ENCODE measurements around the gene SLC15A1.

SLC15A1 gene

GRCh38 chr13:98752467-98753290, at the start of gene SLC15A1:
TSS of gene SLC15A1 (minus strand) at chr13:98752672. CDS start at chr13:98752598, 74 bp downstream.
- DNase-seq (ENCODE audit: low read depth, low spot score) = no peak

GRCh38 chr13:98801626-98802418, 49.4 kb upstream of the SLC15A1 start:
- no peak for DNase-seq (ENCODE audit: low read depth, low spot score)

GRCh38 chr13:98800078-98800477, 47.6 kb upstream of the SLC15A1 start:
- DNase-seq (ENCODE audit: low read depth, low spot score) = no peak

GRCh38 chr13:98798849-98799645, 46.6 kb upstream of the SLC15A1 start:
- no peak for DNase-seq (ENCODE audit: low read depth, low spot score)

- no peak for DNase-seq (ENCODE audit: low read depth, low spot score)
These were observed 45.0 kb upstream of the SLC15A1 start for GRCh38 chr13:98797456-98797855.

GRCh38 chr13:98796798-98797197, 44.3 kb upstream of the SLC15A1 start:
- DNase-seq (ENCODE audit: low read depth, low spot score) = no peak

- DNase-seq (ENCODE audit: low read depth, low spot score) = no peak
These were observed 43.7 kb upstream of the SLC15A1 start for GRCh38 chr13:98796191-98796590.

GRCh38 chr13:98795220-98795619, 42.7 kb upstream of the SLC15A1 start:
- DNase-seq (ENCODE audit: low read depth, low spot score) = no peak

- no peak for DNase-seq (ENCODE audit: low read depth, low spot score)
These were observed 42.0 kb upstream of the SLC15A1 start for GRCh38 chr13:98794498-98794897.

- DNase-seq (ENCODE audit: low read depth, low spot score) = no peak
These were observed 40.5 kb upstream of the SLC15A1 start for GRCh38 chr13:98792785-98793495.

GRCh38 chr13:98792321-98792720, 39.8 kb upstream of the SLC15A1 start:
- DNase-seq (ENCODE audit: low read depth, low spot score) = no peak

GRCh38 chr13:98791611-98792010, 39.1 kb upstream of the SLC15A1 start:
- DNase-seq (ENCODE audit: low read depth, low spot score) = no peak

- DNase-seq (ENCODE audit: low read depth, low spot score) = no peak
These were observed 35.5 kb upstream of the SLC15A1 start for GRCh38 chr13:98787996-98788395.

GRCh38 chr13:98787173-98787572, 34.7 kb upstream of the SLC15A1 start:
- no peak for DNase-seq (ENCODE audit: low read depth, low spot score)

- no peak for DNase-seq (ENCODE audit: low read depth, low spot score)
These were observed 33.6 kb upstream of the SLC15A1 start for GRCh38 chr13:98786023-98786422.

GRCh38 chr13:98785405-98785804, 32.9 kb upstream of the SLC15A1 start:
- DNase-seq (ENCODE audit: low read depth, low spot score) = no peak

- no peak for DNase-seq (ENCODE audit: low read depth, low spot score)
These were observed 32.2 kb upstream of the SLC15A1 start for GRCh38 chr13:98784666-98785065.

GRCh38 chr13:98783856-98784478, 31.5 kb upstream of the SLC15A1 start:
- DNase-seq (ENCODE audit: low read depth, low spot score) = no peak

- DNase-seq (ENCODE audit: low read depth, low spot score) = no peak
These were observed 30.2 kb upstream of the SLC15A1 start for GRCh38 chr13:98782654-98783053.

GRCh38 chr13:98781905-98782304, 29.4 kb upstream of the SLC15A1 start:
- no peak for DNase-seq (ENCODE audit: low read depth, low spot score)

- DNase-seq (ENCODE audit: low read depth, low spot score) = no peak
These were observed 29.0 kb upstream of the SLC15A1 start for GRCh38 chr13:98781470-98781869.
